ENCODE measurements around the gene ZDHHC8.

Gene ZDHHC8

DNA sequence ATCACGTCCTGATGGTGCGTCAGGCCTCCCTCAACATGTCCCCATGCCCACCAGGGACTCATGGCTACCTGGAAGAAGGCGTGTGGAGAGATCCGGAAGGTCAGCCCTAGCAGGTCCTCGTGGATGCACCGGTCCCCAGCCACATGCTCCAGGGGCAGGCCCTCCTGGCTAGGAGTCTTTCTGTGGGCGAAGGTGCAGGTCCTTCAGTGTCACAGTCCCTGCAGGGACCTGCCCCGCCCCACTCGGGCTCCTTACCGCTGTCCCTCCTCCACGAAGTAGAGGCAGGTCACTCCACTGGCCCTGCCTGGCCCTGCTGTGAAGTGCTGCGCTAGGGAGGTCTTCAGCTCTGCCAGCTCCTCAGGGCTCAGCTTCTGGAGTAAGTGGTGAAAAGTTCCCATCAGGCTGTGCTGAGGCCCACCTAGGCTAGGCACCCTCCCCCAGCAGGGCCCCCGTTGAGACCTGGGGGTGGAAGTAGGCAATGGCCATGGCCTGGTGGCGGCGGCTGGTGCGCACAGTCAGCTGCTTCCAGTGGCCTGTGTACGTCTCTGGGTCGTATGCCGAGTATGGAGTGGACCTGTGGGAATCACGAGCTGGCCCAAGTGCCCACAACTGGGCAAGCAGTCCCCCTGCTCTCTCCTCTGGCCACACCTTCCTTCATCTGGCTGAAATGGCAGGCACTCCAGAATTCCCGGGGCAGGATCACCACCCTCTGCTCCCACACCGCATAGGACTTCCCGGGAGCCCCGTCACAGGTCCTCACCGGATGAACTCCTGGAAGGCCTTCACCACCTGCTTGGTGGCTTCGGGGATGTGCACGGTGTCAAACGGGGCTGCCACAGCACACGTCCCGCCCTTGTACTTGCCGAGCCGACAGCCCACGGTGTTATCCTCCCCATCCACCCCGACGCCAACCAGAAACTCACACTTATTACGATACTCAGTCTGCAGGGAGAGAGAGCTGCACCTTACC is 16.8 kb upstream of the ZDHHC8 start:
- no peak for DNase-seq (ENCODE audit: low read depth in 3 of 3)

DNA sequence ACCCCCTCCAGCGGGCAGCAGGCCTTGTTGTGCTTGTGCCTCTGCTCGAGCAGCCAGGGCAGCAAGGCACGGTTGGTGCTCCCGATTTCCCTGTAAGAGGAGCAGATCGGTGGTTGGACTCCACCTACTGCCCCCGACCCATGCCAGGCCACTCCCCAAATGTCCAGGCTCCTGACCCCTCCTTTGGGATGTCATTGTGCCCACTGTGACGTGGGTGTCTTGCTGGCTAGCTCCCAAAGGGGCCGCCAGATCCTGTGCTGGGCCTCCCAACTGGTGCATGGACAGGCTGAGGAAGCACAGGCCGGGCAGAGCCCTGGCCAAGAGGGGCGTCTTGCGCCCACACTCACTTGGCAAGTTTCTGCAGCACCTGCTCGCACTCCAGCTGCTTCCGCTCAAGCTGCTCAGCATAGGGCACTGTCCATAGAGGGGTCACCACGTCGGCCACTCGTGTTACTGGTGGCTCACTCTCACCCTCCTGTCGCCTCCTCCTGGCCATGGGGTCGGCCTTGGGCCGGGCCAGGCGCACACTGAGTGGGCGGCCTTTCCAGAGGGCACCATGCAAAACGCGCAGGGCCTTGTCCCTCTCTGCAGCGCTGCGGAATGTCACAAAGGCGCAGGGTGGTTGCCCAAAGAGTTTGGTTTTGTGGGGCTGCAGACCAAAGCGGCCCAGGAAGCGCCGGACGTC is 15.8 kb upstream of the ZDHHC8 start, which contains the start of gene RANBP1:
TSS of gene RANBP1 (plus strand) at position 414 of the 685 bp plus-strand sequence. CDS start at position 495, 81 bp downstream.
- DNase-seq (ENCODE audit: low read depth in 3 of 3): no peak

DNA sequence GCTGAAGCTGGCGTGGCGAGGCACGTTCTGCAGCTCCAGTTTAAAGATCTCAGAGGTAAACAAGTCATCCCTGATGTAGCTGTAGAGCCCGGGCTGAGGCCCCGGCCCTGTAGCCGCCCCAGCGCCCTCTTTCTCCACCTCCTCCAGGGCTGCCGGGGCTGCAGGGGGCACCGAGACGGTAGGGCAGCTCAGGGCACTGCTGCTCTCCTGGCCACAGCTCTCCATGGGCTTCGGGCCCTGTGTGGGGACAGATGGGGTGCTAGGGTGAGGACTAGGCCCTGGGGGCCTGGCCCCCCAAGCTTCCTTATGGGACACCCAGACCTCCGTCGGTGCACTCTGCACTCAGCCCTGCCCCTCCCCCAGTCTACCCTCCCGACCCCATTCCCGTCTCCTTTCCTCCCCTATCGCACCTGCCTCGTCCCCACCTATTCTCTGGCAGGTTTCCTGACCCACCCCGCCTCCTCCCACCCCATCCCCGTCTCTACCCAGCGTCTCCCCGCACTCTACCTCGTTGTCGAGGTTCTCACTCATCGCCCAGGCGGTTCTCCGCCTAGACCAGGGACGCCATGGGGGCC is 15.1 kb upstream of the ZDHHC8 start:
- DNase-seq (ENCODE audit: low read depth in 3 of 3): no peak

- DNase-seq (ENCODE audit: low read depth in 3 of 3): peak; percentile 90 to 94 (median 93)
Measured at GRCh38 chr22:20116951-20117632, 14.5 kb upstream of the ZDHHC8 start, which contains the start of gene TRMT2A. TRMT2A (minus strand) TSS chr22:20117226; CDS start chr22:20116906, 320 bp downstream.

- DNase-seq (ENCODE audit: low read depth in 3 of 3): peak; percentile 60 to 71 (median 69)
Measured at GRCh38 chr22:20117633-20118299, 13.8 kb upstream of the ZDHHC8 start.

GRCh38 chr22:20118300-20119020 is 13.1 kb upstream of the ZDHHC8 start:
- no peak for DNase-seq (ENCODE audit: low read depth in 3 of 3)

- DNase-seq (ENCODE audit: low read depth in 3 of 3): no peak
Measured at GRCh38 chr22:20121856-20122415, 9.7 kb upstream of the ZDHHC8 start.

- DNase-seq (ENCODE audit: low read depth in 3 of 3): no peak
Measured at GRCh38 chr22:20123366-20124082, 8.1 kb upstream of the ZDHHC8 start.

DNA sequence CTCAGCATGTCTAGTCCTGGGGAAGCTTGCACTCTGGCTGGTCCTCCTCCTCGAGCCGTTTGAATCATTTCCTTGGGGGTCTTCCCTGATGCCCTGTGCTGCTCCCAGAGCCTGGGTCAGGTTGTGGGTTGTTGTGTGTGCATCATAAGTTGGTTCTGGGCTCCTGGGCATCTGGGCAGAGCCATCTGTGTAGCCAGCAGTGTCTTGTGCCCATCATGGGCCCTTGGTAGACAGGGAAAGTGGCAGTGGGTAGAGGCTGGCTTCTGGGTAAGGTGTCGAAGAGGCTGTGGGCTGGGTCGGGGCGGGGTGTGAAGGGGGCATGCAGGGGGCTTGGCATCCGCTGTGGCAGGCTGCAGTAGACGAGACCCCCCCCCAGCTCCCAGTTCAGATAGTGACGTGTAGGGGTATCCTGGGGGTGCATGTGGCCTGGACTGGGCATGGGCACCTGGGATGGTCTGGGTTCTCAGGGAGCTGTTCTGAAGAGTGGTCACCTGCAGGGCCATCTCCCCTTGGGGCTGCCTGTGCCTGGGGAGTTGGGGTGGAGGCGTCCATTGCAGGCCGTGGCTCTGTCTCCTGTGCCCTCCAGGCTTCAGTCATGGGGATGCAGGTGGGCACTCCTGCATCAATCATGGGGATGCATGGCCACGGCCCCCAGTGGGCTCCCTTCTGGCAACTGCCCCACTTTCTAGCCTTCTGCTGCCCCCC is 7.4 kb upstream of the ZDHHC8 start:
- DNase-seq (ENCODE audit: low read depth in 3 of 3): no peak

- no peak for DNase-seq (ENCODE audit: low read depth in 3 of 3)
Measured at GRCh38 chr22:20125201-20126174, 6.1 kb upstream of the ZDHHC8 start.

- no peak for DNase-seq (ENCODE audit: low read depth in 3 of 3)
Measured at GRCh38 chr22:20126284-20127029, 5.1 kb upstream of the ZDHHC8 start.

DNA sequence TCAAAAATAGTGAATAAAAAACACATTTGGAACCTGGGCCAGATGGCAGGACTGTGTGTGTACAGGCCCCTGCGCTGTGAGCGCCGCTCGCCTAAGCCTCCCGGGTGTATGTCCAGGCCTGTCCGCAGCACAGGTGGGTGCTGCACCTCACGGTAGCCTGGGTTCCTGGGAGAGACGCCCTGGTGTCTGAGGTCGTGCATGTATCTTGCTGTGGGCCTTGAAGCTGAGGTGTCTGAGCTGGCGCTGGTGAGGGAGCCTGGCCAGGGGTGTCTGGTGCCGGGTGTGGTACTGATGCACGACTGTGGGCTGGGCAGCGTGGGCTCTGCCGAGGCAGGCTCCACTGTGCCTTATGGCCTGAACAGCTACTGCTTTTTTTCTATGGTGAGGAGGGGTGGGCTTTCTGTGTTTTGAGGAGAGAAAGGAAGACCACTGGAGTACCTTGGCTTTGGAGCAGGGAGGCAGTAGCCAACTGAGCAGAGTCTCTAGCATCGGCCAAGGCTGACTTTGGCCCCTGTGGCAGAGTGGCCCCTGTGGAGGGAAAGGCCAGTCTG is 4.2 kb upstream of the ZDHHC8 start:
- DNase-seq (ENCODE audit: low read depth in 3 of 3): no peak

- no peak for DNase-seq (ENCODE audit: low read depth in 3 of 3)
Measured at GRCh38 chr22:20127869-20128618, 3.6 kb upstream of the ZDHHC8 start.

DNA sequence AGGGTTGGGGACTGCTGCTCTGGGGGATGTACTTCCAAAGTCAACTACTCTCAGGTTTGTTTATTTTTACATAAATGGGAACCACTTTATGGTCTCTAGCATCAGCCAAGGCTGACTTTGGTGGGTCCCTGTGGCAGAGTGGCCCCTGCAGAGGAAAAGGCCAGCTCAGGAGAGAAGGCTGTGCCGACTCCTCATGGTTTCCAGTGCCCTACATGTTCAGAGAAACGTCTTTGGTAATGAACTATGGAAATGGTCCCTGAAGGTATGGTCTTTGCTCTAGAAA is 3.0 kb upstream of the ZDHHC8 start:
- DNase-seq (ENCODE audit: low read depth in 3 of 3): no peak

DNA sequence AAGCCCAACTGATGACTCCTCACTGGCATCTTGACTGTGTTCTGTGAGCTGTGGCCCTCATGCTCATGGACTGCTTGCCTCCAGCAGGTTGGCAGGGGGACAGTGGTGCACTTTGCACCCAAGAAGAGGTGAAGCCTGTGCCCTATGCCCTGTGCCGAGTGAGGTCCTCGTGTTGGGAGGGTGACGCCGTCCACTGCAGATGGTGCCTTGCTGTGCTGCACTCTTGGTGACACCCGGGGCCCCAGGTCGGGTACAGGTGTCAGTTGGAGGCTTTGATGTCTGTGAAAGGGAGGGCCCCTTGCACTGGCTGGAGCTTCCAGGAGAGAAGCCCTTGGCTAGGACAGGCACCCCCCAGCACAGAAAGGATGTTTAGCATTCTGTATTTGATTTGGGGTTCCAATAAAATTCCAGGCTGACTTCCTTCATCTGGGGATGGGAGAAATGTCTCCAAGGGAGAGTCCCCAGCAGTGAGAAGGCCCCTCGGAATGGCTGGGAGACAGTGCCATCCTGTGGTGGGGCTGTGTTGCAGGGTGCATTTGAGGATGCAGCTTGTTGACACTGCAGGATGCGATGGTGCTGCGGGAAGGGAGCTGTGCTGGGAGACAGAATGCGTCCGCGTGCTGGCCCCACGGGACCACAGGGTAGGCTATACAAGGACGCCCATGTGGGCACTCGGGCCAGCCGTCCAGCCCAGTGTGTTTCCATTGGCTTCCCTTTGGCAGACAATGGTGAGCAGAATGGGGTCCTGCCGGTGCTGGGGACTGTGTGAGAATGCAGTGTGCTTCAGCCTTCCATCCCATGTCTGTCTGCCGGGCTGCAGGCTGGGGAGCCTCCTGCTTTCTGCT is 2.5 kb upstream of the ZDHHC8 start:
- DNase-seq (ENCODE audit: low read depth in 3 of 3): peak; percentile 29 to 37 (median 32)

All from stimulated activated CD4-positive, alpha-beta T cell treated with anti-CD3 and anti-CD28 coated beads, TNF-alpha, amount 100 ng/mL, for 4 hours (primary cell).